Stimulated activated CD4-positive, alpha-beta T cell treated with anti-CD3 and anti-CD28 coated beads, Interleukin-1b, Interleukin-23, amount 100 ng/mL, for 48 hours (primary cell): ENCODE measurements around the gene GPR68.

Experiments used
- DNase-seq: peaks from one replicate; pipeline ENCODE4 v3.0.0-alpha.2; 2020

The GPR68 gene, protein sequence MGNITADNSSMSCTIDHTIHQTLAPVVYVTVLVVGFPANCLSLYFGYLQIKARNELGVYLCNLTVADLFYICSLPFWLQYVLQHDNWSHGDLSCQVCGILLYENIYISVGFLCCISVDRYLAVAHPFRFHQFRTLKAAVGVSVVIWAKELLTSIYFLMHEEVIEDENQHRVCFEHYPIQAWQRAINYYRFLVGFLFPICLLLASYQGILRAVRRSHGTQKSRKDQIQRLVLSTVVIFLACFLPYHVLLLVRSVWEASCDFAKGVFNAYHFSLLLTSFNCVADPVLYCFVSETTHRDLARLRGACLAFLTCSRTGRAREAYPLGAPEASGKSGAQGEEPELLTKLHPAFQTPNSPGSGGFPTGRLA

DNA sequence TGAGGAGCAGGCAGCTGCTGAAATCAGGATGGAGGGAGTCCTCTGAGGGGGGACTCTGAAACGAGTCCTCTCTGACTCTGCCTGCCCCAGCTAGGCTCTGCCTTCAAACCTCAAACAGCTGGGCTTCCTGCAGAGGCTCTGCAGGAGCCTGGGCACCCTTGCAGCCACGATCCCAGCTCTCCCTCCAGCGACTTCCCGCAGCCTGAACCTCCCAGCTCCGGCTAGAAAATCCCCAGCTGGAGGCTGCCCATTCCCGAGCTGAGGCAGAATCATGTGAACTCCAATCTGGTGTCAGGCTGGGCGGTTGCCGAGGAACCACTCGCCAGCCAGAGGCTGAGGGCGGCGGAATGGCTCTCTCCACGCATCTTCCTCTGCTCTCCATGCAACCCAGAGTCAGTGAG lies at the start of gene GPR68:
TSS of gene GPR68 (minus strand) at position 204 of the 401 bp plus-strand sequence. CDS start 9,654 bp downstream, outside the sequence.
- no peak for DNase-seq

DNA sequence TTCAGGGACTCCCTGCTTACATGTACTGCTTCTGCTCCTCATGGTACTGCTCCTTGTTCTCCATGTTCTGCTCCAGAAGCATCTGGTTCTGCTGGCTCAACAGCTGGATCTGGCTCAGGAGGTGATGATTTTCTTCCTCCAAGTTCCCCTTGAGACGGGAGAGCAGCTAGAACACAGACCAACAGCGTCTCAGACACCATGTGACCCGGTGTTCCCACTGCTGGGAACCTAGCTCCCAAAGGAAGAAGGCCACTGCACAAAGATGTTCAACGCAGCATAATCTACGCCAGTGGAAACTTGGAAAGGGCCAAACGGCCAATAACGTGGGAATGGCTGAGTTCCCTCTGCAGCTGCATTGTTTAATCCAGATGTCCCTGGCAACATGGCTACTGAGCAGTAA lies 49.6 kb upstream of the GPR68 start:
- no peak for DNase-seq

DNA sequence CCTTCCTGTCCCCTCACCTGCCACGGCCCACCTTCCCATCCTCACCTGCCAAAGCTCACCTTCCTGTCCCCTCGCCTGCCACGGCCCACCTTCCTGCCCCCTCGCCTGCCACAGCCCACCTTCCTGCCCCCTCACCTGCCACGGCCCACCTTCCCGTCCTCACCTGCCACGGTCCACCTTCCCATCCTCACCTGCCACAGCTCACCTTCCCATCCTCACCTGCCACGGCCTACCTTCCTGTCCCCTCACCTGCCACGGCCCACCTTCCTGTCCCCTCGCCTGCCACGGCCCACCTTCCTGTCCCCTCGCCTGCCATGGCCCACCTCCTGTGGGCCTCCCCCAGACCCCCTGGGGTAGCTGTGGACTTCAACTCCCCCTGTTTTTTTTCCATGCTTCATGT lies 48.8 kb upstream of the GPR68 start:
- DNase-seq = no peak

DNA sequence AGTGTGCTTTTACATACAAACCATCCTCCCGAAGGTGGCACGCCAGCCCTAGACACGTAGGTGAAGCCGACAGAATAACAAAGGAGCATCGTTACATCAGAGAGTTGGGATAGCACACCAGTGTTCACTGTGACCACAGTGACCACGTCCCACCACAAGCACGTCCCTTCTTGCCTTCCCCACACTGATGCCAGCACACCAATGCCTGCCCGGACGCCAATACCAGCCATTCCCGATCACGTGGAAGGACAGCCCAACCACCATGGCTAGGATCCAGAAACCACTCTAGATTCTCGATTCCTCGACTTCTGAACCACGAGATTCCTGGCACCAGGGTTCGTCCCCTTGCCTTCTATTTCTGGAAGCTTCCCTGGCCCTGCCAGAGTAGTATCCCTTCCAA lies 48.0 kb upstream of the GPR68 start:
- DNase-seq = no peak

DNA sequence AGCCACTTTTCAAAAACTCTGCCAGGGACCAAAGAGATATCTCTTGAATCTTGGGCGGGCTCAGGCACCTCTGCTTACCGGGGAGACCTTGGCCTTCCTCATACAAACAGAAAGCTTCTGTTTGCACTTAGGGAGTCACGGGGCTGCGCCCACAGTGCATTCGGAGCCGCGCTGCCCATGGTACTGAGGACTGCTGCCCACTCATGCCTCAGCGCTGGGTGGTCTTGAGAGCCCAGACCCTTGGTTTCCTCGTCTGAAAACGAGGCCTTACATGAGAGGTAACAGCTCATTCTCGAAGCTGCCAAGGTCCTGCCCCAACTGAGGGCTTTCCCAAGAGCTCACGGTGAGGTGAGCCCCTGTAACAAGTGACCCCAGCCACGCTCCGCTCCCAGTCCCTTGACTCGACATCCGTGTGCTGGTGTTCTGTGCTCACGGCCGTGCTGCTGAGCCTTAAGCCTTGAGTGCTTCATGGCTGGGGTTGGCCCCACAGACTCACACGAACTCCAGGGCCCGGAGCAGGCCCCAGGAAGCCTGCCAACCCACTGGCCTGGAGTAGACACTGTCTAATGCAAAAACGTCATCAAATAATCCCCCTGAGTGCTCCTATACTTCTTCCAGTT lies 47.4 kb upstream of the GPR68 start:
- DNase-seq = no peak

DNA sequence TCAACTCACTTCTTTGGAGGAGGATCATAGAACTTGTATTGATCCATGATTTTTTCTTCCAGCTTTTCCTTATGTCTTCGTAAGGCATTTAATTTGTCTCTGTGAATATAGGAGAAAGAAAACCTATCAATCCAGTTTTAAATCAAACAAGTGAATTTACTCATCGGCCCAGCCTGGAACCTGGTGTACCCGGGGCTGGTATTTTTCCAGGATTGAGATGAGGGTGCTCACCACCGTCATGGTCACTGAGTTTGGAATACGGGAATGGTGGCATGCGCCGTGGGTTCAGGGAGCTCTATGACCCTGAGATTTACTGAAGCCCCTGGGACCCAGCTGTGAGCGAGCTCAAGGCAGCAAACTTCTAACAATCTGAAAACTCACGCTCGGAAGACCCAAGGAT lies 46.5 kb upstream of the GPR68 start:
- DNase-seq = no peak

DNA sequence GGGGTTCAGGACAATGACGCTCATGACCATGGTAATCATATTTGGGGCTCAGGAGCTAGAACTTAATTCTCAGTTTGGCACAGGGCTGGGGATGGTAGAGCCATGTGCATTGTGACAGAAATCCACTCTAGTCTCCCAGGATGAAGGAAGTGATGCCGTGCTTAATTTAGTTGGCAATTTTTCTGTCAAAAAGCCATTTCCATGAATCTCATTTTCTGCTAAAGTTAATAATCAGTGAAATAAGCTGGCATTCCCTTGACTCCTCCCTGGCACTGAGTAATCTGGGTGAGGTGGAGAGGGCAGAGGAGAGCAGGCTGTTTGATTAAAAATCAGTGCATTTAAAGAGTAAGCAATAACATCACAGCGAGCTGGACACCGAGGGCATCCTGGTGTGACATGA lies 45.0 kb upstream of the GPR68 start:
- DNase-seq = no peak

DNA sequence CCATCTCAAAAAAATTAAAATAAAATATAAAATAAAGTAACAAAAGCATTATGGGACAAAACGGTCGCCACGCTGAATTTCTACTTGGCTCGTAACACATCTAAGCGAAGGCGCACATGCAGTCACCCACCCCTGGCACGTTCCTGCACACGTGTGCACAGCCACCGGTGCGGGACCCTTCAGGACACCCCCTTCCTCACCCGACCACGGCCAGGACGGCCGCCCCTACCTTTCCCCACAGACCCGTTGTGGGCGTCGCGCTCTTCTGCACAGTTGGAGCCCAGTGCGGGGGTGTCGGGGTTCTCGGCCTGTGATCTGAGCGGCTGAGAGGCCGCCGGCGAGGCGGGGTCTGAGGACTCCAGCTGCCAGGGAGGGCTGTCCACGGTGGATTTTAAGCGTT lies 44.4 kb upstream of the GPR68 start:
- no peak for DNase-seq

DNA sequence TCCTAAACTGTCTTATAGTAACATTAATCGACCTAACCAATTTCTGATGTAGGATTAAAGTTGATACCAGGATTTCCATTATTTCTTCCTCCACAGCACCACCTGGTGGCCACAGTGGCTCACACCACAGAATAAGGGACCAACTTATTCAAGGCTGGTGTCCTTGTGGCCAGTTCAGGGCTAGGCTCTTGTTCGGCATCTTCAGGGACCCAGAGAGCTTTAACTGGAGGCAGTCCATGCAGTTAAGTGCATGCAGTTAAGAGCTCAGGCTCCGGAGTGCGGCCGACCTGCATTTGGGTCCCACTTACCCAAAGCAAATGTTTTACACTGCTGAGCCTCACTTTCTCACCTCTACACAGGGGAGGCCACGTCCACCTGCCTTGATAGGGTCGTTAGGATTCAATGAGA lies 42.0 kb upstream of the GPR68 start:
- DNase-seq = peak; percentile 76

DNA sequence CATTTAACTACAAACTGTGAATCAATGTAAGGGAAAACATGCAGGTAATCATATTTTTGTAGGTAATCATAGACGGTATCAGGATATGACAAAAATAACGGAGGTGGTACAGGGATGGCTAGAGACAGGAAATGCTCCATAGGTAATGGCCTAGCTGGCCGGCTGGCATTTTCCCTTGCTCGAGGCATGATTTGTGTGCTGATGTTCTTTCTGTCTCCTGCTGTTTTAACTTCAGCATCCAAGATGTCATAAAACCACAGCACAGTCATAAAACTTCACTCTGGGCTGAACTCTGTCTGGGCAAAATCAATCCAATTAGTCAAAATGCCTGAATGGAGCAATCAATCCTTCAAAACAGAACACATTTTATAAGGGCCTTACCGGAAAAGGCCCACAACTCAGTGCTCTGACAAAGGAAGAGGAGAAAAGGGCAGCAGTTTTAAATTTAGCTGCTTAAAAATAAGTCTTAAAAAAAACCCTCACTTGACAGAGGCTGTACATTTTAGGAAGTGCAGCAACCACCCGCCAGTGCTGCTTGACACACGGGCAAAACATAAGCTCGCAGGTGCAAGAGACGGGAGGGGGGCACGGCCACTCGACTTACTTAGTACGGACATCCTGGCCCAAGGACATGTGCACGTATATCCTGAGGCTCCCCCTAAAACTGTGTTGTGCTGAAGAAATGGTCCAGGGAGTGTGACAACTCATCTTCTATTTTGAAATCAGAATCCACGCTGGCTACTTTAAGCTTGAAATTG lies 40.5 kb upstream of the GPR68 start:
- no peak for DNase-seq

DNA sequence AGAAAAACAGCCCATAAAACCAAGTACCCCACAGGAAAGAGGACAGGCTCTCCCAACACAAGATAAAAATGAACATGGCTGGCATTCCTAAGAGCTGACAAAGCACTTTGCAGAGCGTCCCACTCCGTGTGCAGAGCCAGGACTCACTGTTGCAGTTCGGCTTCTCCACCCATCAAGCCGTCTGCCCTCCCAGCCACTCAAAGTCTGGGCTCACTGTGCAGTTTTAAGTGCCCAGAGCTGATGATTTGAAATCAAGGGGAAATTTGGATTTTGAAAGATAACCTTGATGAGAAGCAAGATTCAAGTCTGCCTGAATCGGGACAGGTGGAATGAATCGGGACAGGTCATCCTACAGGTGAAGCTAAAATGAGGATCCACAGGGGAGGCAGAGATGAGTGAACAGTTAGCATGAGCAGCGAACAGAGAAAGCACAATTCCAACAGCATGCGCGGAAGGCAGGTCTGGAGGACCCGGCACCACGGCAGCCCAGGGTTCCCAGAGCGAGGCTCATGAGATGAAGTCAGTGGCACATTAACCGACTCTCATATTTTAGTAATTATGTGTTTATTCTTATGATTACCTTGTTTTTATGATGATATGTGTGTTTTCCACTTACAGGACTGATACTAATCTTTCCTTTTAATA lies 39.8 kb upstream of the GPR68 start:
- DNase-seq = no peak

DNA sequence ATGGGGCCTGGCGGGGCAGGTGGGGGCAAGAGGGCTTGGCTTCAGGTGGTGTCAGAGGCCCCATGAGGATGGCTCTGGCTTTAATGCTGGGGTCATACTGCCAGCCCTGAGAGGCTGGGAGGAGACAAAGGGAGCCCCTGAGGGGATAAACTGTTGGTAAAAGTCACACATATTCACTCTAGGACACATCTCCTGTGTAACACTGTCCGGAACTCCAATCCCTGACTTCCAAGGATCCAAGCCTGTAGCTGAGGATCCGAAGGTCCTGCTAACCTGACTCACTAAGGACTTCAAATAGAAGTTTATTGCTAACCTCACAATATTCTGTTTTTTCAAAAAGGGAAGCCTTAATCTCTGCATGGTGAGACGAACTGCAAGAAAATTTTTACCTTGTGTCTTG lies 39.2 kb upstream of the GPR68 start:
- no peak for DNase-seq

DNA sequence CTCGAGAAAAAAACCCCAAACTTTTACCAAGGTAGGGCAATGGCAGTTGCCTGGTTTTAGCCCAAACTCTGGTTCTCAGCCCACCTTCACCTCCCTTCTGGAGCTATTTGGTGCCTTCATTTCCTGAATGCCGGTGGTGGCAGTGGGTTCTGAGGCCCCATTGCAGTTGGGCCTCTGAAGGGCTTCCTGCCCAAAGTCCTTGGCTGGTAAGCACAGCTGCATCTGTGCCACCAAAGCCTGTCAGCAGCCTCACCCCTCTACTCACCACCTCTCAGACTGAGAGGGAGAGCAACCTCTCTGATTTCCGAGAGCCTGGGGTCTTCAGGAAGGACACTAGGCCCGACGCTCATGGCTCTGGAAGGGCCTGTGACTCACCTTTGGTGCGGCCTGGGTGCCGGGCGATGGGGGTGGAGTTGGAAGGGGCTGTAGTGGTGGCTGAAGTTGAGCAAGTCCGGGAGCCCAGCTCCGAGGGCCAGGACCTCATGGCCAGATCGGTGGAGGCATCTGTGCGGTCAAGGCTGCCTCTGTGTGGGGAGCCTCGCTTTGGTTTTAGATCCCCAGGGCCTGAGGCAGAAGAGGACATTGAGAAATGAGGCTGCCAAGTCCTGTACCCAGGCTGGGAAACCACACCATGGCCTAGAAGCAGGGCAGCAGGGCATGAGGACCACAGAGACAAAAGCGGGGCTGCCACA lies 38.6 kb upstream of the GPR68 start:
- no peak for DNase-seq

DNA sequence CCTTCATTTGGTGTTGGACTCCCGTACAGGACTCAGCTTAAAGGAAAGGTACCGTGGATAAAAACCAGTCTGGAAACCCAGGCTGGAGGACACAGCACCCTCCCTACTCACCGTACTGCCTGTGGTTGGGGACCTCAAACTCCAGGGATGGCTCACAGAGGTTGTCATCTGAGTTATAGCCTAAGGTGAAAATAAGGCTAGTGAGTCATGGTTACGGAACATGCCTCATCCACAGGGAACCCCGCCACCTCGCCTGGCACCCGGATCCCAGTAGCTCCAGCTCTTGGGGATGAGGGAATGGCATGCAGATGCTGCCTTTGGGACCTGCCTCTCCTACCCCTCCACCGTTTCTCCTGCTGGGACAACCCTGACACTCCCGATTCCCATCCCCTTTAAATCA lies 36.8 kb upstream of the GPR68 start:
- no peak for DNase-seq

DNA sequence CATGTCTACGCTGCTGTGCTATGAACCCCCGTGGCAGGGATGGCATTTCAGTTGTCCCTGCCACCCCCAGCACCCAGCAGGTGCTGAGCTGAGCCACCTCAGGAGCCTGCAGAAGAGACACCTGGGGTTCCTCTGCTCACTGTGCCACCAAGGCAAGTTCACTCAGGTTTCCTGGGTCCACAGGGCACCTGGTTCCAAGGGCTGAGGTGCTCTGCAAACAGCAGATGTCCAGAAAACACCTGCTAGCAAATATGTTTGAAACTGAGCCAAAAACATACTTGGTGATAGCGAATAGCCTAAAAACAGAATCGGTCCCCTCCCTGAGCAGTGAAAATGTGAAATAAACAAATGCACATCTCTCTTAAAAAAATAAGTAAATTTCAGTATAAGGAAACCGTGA lies 35.6 kb upstream of the GPR68 start:
- no peak for DNase-seq

DNA sequence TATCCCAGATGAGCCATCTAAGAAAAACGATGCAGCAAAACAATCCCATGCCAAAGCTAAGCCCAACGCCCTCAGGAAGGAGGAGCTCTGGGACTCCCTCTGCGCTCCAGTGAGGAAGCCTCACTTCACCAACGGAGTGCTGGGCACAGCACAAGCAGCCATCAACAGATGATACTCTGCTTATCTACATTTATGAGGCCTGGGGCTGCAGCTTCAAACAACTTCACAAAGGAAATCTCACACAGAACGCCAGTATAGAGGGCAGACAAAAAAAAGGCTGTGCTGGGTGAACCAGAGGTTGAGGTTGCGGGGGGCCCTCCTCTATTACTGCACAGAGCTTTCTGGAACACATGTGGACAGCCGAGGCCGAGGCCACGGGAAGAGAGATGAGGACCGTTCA lies 34.9 kb upstream of the GPR68 start:
- no peak for DNase-seq

DNA sequence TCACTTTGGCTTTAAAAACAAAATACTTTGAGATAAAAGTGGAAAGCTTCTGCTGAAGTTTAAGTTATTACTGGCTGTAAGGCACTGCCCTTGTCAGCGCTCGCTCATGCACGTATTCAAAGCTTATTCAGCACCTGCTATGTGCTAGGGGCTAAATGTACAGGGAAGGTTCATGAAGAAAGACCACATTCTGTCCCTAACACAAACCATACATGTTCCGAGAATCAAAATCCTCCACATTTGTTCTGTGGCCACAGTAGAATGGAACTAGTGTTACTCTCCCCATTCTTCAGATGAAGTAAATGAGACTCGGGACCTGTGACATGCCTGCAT lies 33.8 kb upstream of the GPR68 start:
- DNase-seq = no peak

DNA sequence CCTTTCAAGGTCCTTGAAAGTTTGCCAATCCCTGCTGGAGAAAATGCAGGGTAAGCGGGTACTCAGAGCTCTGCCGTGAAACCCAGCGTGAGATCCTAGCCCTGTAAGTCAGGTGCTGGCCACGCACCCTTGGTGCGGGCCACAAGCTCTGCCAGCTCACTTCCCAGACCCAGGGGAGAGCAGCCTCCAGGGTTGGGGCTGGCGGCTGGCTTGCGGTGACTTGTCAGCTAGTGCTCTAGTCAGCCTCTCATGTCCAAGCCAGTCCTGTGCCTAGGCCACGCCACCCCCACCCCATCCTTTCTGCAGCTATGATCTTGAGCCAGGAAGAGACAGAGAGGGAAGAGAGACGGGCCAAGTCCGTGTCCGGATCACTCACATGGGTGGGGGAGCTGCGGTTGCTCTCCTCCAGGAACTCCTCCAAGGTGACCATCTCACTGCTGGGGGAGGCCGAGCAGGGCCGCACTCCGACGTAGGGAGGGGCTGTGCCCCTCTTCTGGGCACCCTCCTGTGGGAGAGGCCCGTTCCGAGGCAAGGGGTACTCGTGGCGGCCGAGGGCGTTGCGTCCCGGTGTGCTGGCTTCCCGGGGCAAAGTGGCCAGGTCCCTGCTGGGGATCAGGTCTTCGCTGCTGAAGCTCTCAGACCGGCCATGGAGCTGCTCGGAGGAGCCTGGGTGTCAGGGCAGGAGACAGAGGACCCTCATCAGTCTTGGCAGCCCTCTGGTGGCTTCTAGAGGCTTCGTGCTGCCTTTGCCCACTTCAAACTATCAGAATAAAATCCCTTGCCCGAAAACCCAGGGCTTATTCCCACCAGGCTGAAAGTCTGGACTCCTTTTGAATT lies 33.3 kb upstream of the GPR68 start:
- DNase-seq = no peak

DNA sequence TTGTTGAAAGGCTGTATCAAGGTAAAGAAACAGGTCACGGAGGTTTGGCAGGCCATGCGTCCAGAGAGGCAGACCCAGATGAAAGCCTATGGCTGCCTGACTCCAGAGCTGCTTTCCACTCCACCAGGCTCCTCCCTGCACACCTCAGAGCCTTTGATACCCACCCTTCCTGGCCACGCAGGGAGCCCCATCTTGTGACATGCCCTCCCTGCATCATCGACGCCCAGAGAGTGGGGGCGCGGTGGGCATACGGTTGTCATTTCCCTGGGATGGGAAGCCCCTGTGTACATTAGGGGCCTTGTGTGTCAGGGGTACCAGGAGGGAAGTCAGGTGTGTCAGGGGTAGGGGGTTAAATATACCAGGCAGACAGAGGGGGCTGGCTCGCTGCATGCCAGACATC lies 30.3 kb upstream of the GPR68 start:
- DNase-seq = no peak

DNA sequence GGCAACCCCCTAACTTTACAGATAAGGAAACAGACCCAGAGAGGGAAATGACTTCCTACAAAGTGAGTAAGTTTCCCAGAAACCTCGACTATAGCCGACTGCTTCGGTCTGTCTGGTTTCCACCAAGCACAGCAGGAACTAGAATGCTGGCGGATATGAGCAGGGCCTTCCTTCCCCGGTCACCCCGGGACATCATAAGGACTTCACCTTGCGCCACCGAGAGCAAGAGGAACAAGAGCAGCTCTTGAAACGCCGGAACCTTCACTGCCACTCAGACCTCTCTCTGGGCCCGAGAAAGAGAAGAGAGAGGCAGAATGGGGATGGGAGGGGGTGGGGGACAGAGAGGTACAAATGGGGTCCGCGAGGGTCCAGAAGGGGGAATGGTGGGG lies 29.4 kb upstream of the GPR68 start:
- no peak for DNase-seq

DNA sequence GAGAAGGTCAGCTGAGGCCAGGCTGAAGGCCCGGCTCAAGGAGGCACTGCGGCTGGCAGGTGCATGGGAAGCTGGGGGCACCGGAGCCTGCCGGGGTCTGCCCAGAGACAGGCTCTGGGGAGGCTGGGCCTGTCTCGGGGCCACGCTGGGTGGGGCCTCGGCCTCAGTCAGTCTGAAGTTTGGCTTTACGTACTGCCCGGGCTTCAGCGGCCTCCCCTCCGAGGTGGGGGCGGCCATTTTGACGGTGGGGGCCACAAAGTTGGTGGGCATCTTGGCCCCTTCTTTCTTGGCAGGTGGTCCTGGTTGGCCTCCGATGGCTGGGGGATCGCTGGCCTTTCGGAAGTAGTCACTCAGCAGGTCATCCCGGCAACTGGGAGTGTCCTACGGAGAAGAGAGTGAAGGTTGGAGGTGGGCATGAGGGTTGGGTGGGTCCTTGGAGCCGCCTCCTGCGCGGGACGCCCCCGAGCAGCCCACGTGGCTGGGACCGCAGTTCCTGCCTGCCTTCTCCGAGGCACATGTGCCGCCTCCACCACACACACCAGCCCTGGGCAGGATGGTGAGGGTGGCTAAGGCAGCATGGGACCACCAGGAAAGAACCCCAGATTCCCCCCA lies 28.9 kb upstream of the GPR68 start:
- DNase-seq = no peak
